Measurements from ENCODE around the gene BAHCC1.

Gene BAHCC1

DNA sequence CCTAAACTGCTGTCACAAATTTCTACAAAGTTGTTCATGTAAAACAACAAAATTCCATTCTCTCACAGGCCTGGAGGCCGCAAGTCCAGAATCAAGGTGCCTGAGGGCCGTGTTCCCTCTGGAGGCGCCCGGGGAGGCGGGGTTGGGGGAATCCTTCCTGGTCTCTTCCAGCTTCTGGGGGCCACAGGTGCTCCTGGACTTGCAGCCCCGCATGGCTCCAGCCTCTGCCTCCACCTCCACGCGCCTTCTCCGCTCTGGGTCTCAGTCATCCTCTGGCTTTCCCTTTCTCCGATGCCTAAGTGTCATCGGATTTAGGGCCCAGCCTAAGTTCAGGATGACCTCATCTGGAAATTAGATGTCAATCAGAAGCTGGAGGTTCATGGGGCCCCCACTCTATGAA, 28.6 kb upstream of the BAHCC1 start:
- in situ Hi-C loops (cut with MboI; ENCODE audit: low sequenced_read_pairs) = no loop called here

DNA sequence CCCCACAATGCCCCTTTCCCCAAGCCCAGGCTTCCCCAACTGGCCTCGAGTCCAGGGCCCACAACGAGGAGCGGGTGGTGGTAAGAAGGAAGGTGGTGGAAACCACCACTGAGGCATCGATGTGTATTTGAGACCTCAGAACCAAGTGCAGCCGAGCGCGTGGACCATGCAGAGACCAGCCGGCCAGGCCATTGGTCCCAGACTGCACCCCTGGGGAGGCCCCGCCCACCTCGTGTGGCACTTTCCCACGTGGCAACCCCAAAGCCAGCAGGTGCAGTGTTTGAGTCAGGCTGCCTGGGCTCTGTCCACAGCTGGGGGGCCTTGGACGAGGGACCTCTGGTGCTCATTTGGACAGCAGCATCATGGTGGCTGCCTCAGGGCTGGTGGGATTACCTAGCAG, 28.1 kb upstream of the BAHCC1 start:
- in situ Hi-C loops (cut with MboI; ENCODE audit: low sequenced_read_pairs) = no loop called here

DNA sequence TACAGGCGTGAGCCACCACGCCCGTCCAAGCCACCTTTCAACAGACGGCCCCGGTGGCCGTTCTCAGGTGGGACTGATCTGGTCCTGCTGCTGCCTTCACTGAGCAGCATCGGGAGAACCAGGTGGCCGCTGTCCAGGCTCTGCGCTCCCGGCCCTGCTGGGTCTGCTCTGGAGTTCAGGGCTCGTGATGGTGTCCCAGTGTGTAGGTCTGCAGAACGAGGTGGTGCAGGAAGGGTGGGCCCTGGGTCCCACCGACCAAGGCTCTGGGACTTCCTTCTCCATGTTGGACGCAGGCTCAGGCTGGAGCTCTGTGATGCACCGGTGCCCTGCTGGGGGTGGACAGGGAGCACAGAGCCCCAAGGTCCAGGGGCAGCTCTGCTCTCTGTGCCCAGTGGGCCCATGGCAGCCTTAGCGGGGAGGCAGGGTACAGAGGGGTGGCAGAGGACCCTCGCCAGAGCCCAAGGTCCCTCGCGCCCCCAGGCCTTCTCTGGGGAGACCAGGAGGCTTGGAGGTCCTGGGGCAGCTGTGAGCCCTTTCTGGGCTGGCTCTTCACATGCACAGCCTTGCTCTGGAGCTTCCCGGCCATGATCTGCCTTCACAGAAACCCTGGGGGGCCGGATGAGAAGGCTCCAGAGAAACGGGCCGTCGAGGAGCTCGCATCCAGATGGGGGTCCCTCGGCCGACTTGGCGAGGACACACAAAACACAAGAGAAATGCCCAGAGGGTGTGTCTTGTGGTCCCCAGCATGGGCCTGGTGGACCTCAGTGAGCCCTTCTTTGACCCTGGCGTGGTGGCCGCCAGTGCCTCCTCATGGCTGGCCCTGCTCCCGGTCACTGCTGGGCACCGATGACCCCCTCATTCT, 26.9 kb upstream of the BAHCC1 start:
- in situ Hi-C loops (cut with MboI; ENCODE audit: low sequenced_read_pairs) = no loop called here

- in situ Hi-C loops (cut with MboI; ENCODE audit: low sequenced_read_pairs) = no loop called here
Observed at GRCh38 chr17:81370294-81370693, 25.0 kb upstream of the BAHCC1 start.

- in situ Hi-C loops (cut with MboI; ENCODE audit: low sequenced_read_pairs) = no loop called here
Observed at GRCh38 chr17:81371910-81372760, 23.1 kb upstream of the BAHCC1 start.

- in situ Hi-C loops (cut with MboI; ENCODE audit: low sequenced_read_pairs) = no loop called here
Observed at GRCh38 chr17:81373536-81374160, 21.6 kb upstream of the BAHCC1 start.

GRCh38 chr17:81374890-81375289, 20.4 kb upstream of the BAHCC1 start:
- in situ Hi-C loops (cut with MboI; ENCODE audit: low sequenced_read_pairs) = no loop called here

- in situ Hi-C loops (cut with MboI; ENCODE audit: low sequenced_read_pairs) = no loop called here
Observed at GRCh38 chr17:81376946-81377714, 18.1 kb upstream of the BAHCC1 start.

DNA sequence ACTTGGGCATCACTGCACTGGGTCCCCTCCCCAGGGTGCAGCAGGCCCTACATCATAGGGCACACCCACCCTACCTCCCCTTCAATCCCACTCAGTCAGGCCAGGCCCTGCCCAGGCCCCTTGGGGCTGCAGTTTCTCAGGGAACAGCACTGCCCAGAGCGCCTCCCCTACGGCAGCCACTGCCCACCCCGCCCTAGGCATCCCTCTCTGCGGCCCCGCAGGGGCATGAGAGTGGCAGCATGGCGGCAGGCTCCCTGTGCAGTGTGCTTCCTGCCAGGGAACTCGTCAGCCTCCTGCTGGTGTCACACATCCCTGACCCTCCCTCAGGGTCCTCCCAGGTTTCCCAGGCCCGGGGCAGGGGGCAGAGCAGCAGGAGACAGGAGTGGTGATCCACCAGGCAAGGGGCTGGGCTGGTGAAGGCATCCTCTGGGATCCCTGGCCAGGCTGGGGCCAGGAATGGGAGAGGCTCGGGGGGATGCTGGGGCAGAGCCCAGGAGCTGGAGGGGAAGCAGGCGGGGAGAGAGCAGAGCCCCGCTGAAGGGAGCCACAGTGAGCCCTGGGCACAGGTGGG, 16.2 kb upstream of the BAHCC1 start:
- in situ Hi-C loops (cut with MboI; ENCODE audit: low sequenced_read_pairs) = no loop called here

DNA sequence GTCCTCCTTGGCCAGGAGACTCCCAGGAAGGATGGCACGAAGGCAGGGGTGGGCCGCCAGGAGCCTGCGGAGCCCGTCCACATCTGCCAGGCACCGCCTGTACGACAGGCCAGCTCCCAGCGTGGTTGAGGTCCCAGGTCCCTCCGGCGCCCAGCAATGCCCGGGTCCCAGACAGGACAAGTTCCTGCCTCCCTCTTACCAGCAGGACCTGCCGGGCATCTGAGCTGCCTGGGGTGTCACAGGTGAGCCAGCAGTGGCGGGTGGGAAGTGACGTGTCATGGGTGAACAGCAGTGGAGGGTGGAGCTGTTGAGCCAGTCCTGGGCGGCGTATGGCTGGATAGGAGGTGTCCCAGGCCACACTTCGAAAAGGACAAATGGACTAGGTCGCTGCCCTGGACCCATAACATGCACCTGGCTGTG, 15.7 kb upstream of the BAHCC1 start:
- in situ Hi-C loops (cut with MboI; ENCODE audit: low sequenced_read_pairs) = no loop called here

- in situ Hi-C loops (cut with MboI; ENCODE audit: low sequenced_read_pairs) = no loop called here
Observed at GRCh38 chr17:81380131-81380530, 15.1 kb upstream of the BAHCC1 start.

- in situ Hi-C loops (cut with MboI; ENCODE audit: low sequenced_read_pairs) = no loop called here
Observed at GRCh38 chr17:81380666-81381518, 14.4 kb upstream of the BAHCC1 start.

- in situ Hi-C loops (cut with MboI; ENCODE audit: low sequenced_read_pairs) = no loop called here
Observed at GRCh38 chr17:81381632-81382577, 13.4 kb upstream of the BAHCC1 start.

DNA sequence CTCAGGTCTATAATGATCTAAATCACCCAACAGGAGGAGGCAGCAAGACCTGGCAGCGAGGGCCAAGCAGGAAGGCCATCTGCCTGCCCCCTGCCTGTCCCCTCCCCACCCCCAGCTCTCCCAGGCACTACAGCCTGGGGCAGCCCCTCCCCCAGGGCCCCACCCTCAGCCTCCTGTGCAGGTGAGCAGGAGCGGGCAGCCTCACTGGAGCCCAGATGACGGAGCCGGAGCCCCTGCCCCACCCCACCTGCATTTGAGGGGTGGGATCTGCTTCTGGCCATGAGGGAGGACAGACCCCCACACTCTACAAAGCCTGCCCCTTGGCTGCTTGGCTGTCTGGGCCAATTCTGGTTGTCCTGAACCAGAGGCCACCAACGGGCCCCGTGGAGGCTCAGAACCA, 12.4 kb upstream of the BAHCC1 start:
- in situ Hi-C loops (cut with MboI; ENCODE audit: low sequenced_read_pairs) = no loop called here

GRCh38 chr17:81383504-81384421, 11.5 kb upstream of the BAHCC1 start:
- in situ Hi-C loops (cut with MboI; ENCODE audit: low sequenced_read_pairs) = no loop called here

DNA sequence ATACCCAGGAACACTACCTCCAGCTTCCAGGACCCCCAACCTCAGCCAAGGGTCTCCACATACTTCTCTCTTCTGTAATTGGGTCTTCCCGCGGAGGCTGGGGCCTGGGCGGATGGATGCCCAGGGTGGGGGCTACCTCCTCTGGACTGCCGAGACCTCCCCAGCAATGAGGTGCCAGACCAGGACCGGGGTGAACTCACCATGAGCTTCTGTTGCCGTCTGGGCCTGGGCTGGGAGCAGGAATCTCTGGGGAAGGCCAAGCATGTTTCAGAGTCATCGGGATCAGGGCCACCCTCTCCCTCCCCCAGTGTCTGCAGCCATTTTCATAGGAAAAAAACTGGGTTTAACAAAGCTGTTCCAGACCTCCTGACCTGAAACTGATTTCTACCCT, 10.3 kb upstream of the BAHCC1 start:
- in situ Hi-C loops (cut with MboI; ENCODE audit: low sequenced_read_pairs) = no loop called here

- in situ Hi-C loops (cut with MboI; ENCODE audit: low sequenced_read_pairs) = no loop called here
Observed at GRCh38 chr17:81385320-81386111, 9.7 kb upstream of the BAHCC1 start.

Measured in HL-60/S4 treated with phorbol 12-myristate 13-acetate at 8.2 ng/mL for 4 days and 3 days (cell line).